ENCODE measurements around the gene CDCA8. TPM values are rescaled to one million over a fixed set of nuclear protein-coding genes. Genes with fewer than 3 reads are reported as not detected.

CDCA8 gene
- 6.1 and 14.2 TPM in 2 replicates for total RNA-seq

DNA sequence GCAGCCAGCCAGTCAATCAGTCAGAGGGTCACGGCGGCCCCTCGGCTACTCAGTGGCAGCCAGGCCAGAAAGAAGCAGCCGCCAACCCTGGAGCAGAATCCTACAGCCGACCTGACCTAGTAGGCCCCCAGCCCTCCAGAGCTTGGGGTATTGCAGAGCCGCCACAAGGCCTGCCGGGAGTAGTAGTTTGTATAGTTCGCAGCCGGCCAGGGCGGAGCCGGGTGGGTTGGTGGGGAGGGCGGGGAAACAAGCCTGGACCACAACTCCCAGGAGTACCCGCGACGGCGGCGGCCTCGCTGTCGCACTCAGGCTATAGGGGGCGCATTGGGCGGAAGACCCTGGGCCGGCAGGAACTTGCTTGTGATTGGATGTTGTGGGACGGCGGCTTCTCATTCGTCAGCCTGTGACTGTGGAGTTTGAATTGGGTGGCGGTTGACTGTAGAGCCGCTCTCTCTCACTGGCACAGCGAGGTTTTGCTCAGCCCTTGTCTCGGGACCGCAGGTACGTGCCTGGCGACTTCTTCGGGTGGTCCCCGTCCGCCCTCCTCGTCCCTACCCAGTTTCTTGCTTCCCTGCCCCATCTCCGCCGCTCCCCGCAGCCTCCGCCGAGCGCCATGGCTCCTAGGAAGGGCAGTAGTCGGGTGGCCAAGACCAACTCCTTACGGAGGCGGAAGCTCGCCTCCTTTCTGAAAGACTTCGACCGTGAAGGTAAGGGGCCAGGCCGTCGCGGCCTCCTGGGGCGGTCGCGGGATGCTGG lies at the start of gene CDCA8:
CDCA8 (plus strand) TSS at position 439 of the 756 bp plus-strand sequence; CDS start at position 614, 175 bp downstream.
- peak; percentile 98 for DNase-seq (ENCODE audit: low read depth)
- peak within 1 kb of the TSS; percentile 84 for H3K4me3 ChIP-seq (ENCODE audit: low read depth, low read length)
- peak; percentile 53 for TF ChIP-seq CTCF (IDR thresholded peaks at IDR 0.05; ENCODE audit: insufficient read depth, low read depth, low read length)

GRCh38 chr1:37647281-37647680 lies 45.0 kb upstream of the CDCA8 start:
- no peak overlapping the region for H3K4me3 ChIP-seq (ENCODE audit: low read depth, low read length)
- DNase-seq (ENCODE audit: low read depth) = no peak
- no peak for TF ChIP-seq CTCF (IDR thresholded peaks at IDR 0.05; ENCODE audit: insufficient read depth, low read depth, low read length)

GRCh38 chr1:37650173-37650572 lies 42.1 kb upstream of the CDCA8 start:
- TF ChIP-seq CTCF (IDR thresholded peaks at IDR 0.05; ENCODE audit: insufficient read depth, low read depth, low read length) = no peak
- no peak for DNase-seq (ENCODE audit: low read depth)
- H3K4me3 ChIP-seq (ENCODE audit: low read depth, low read length) = no peak overlapping the region

- H3K4me3 ChIP-seq (ENCODE audit: low read depth, low read length) = no peak overlapping the region
- TF ChIP-seq CTCF (IDR thresholded peaks at IDR 0.05; ENCODE audit: insufficient read depth, low read depth, low read length) = no peak
- no peak for DNase-seq (ENCODE audit: low read depth)
These were observed 41.6 kb upstream of the CDCA8 start for GRCh38 chr1:37650721-37651120.

GRCh38 chr1:37651803-37652202 lies 40.5 kb upstream of the CDCA8 start:
- H3K4me3 ChIP-seq (ENCODE audit: low read depth, low read length) = no peak overlapping the region
- no peak for TF ChIP-seq CTCF (IDR thresholded peaks at IDR 0.05; ENCODE audit: insufficient read depth, low read depth, low read length)
- no peak for DNase-seq (ENCODE audit: low read depth)

GRCh38 chr1:37652976-37653375 lies 39.3 kb upstream of the CDCA8 start:
- DNase-seq (ENCODE audit: low read depth) = no peak
- no peak overlapping the region for H3K4me3 ChIP-seq (ENCODE audit: low read depth, low read length)
- TF ChIP-seq CTCF (IDR thresholded peaks at IDR 0.05; ENCODE audit: insufficient read depth, low read depth, low read length) = no peak

GRCh38 chr1:37653906-37654305 lies 38.4 kb upstream of the CDCA8 start:
- no peak for TF ChIP-seq CTCF (IDR thresholded peaks at IDR 0.05; ENCODE audit: insufficient read depth, low read depth, low read length)
- no peak for DNase-seq (ENCODE audit: low read depth)
- H3K4me3 ChIP-seq (ENCODE audit: low read depth, low read length) = no peak overlapping the region
